Epidermal melanocyte (primary cell): ENCODE results near the gene DHCR7.

ENCODE experiments used
- DNase-seq: peaks from one replicate; pipeline ENCODE4 v3.0.0; 2011; ENCODE audit warnings: low spot score; ENCODE audit not compliant: insufficient read length

Gene DHCR7

GRCh38 chr11:71420455-71421241 lies 27.5 kb downstream of the DHCR7 start:
- DNase-seq = no peak

- no peak for DNase-seq
Measured at GRCh38 chr11:71418643-71419042, 29.6 kb downstream of the DHCR7 start.

- DNase-seq = no peak
Measured at GRCh38 chr11:71414645-71415044, 33.5 kb downstream of the DHCR7 start.

- DNase-seq = no peak
Measured at GRCh38 chr11:71410363-71410966, 37.7 kb downstream of the DHCR7 start.

GRCh38 chr11:71408826-71409225 lies 39.4 kb downstream of the DHCR7 start:
- no peak for DNase-seq

- DNase-seq = no peak
Measured at GRCh38 chr11:71407356-71407755, 40.8 kb downstream of the DHCR7 start.

GRCh38 chr11:71406681-71407080 lies 41.5 kb downstream of the DHCR7 start:
- no peak for DNase-seq

- no peak for DNase-seq
Measured at GRCh38 chr11:71404209-71404608, 44.0 kb downstream of the DHCR7 start.

- DNase-seq = no peak
Measured at GRCh38 chr11:71402878-71403277, 45.3 kb downstream of the DHCR7 start.

GRCh38 chr11:71400216-71400615 lies 48.0 kb downstream of the DHCR7 start:
- no peak for DNase-seq

- no peak for DNase-seq
Measured at GRCh38 chr11:71399341-71399740, 48.9 kb downstream of the DHCR7 start.

- DNase-seq = no peak
Measured at GRCh38 chr11:71397961-71398360, 50.2 kb downstream of the DHCR7 start.

GRCh38 chr11:71397331-71397860 lies 50.8 kb downstream of the DHCR7 start:
- DNase-seq = no peak

GRCh38 chr11:71396548-71397123 lies 51.6 kb downstream of the DHCR7 start:
- no peak for DNase-seq

- no peak for DNase-seq
Measured at GRCh38 chr11:71395774-71396173, 52.4 kb downstream of the DHCR7 start.

- no peak for DNase-seq
Measured at GRCh38 chr11:71395263-71395560, 53.0 kb downstream of the DHCR7 start.

GRCh38 chr11:71393283-71393682 lies 54.9 kb downstream of the DHCR7 start:
- no peak for DNase-seq

GRCh38 chr11:71391796-71392195 lies 56.4 kb downstream of the DHCR7 start:
- DNase-seq = no peak

- no peak for DNase-seq
Measured at GRCh38 chr11:71391352-71391751, 56.8 kb downstream of the DHCR7 start.

GRCh38 chr11:71388637-71389235 lies 59.5 kb downstream of the DHCR7 start:
- DNase-seq = no peak

- DNase-seq = no peak
Measured at GRCh38 chr11:71387784-71388636, 60.2 kb downstream of the DHCR7 start.
